Neural crest cell (in vitro differentiated cells): Measurements from ENCODE around the gene LMNA. TPM values are rescaled to one million over a fixed set of nuclear protein-coding genes. Genes with fewer than 3 reads are reported as not detected.
A peak's percentile ranks its signal among the peaks of the same experiment; 100 is the strongest.
"Not testable (repeated sequence)": the region's sequence is repeated elsewhere in the genome, so short reads cannot be mapped to it uniquely, and the experiment has no call there.

ENCODE experiments used
- DNase-seq: peaks from one replicate; pipeline ENCODE4 v3.0.0; 2021; ENCODE audit warnings: low read depth, mixed read lengths, low spot score
- H3K27ac Mint-ChIP-seq: one replicate; pipeline ENCODE4 v1.8.0; 2021; ENCODE audit warnings: mild to moderate bottlenecking, mixed read lengths; ENCODE audit not compliant: unreplicated experiment
- H3K27me3 Mint-ChIP-seq: 2 replicates; pipeline ENCODE4 v1.8.0; 2021; ENCODE audit warnings: low read depth, mild to moderate bottlenecking, mixed read lengths
- H3K36me3 Mint-ChIP-seq: 2 replicates; pipeline ENCODE4 v1.8.0; 2021; ENCODE audit warnings: low read depth, mild to moderate bottlenecking, mixed read lengths
- H3K4me1 Mint-ChIP-seq: 2 replicates; pipeline ENCODE4 v1.8.0; 2021; ENCODE audit warnings: mixed read lengths
- H3K4me3 Mint-ChIP-seq: one replicate; pipeline ENCODE4 v1.8.0; 2021; ENCODE audit warnings: mild to moderate bottlenecking, mixed read lengths
- H3K9me3 Mint-ChIP-seq: 2 replicates; pipeline ENCODE4 v1.8.0; 2021; ENCODE audit warnings: mixed read lengths
- CTCF ChIP-seq: fragments of 200-600 bp; sonication (generic); conservative IDR thresholded peaks from 2 replicates; pipeline ENCODE4 v1.5.0; 2021; ENCODE audit warnings: antibody characterized with exemption, mild to moderate bottlenecking
- total RNA-seq: library from RNA; stranded (reverse); gene quantifications from 2 replicates; pipeline ENCODE4 v1.2.1, GENCODE V29; 2021

LMNA gene
- total RNA-seq, 1 donor from 2014 or later: 51.0 TPM

GRCh38 chr1:156112276-156113137, 2.0 kb upstream of the LMNA start:
- no peak for DNase-seq

GRCh38 chr1:156113282-156113950, 1.1 kb upstream of the LMNA start:
- TF ChIP-seq CTCF: no peak
- DNase-seq: no peak
- peak overlapping the region; percentile 92 for H3K4me3 Mint-ChIP-seq
- no peak overlapping the region for H3K27ac Mint-ChIP-seq
- H3K9me3 Mint-ChIP-seq: no peaks in the 10 kb centered on the region
- peaks cover 55% of the 10 kb centered on the region for H3K4me1 Mint-ChIP-seq
- no peaks in the 10 kb centered on the region for H3K36me3 Mint-ChIP-seq
- peaks cover 17% of the 10 kb centered on the region for H3K27me3 Mint-ChIP-seq

More at GRCh38 chr1:156112276-156113137, 2.0 kb upstream of the LMNA start:
- Mint-ChIP-seq H3K27ac (no peak overlapping the region), H3K27me3 (peaks cover 17% of the 10 kb centered on the region), H3K4me3 (peak overlapping the region; percentile 67), H3K4me1 (peaks cover 56% of the 10 kb centered on the region), H3K36me3 (no peaks in the 10 kb centered on the region), H3K9me3 (no peaks in the 10 kb centered on the region)
- no peak for TF ChIP-seq CTCF

- TF ChIP-seq CTCF: no peak
- Mint-ChIP-seq H3K36me3 (no peaks in the 10 kb centered on the region), H3K4me3 (peak overlapping the region; percentile 92), H3K27ac (peak overlapping the region; percentile 50), H3K4me1 (peaks cover 53% of the 10 kb centered on the region), H3K27me3 (peaks cover 17% of the 10 kb centered on the region), H3K9me3 (no peaks in the 10 kb centered on the region)
- peak; percentile 18 for DNase-seq
Observed at GRCh38 chr1:156114919-156115513, 505 bp downstream of the LMNA start.

- no peak for DNase-seq
- Mint-ChIP-seq H3K27me3 (peaks cover 17% of the 10 kb centered on the region), H3K9me3 (no peaks in the 10 kb centered on the region), H3K4me3 (peak overlapping the region; percentile 92), H3K36me3 (no peaks in the 10 kb centered on the region), H3K4me1 (peaks cover 54% of the 10 kb centered on the region), H3K27ac (peak overlapping the region; percentile 50)
- no peak for TF ChIP-seq CTCF
Observed at GRCh38 chr1:156115514-156116374, 1.2 kb downstream of the LMNA start.

GRCh38 chr1:156116731-156117130, 2.2 kb downstream of the LMNA start:
- Mint-ChIP-seq H3K4me3 (peak overlapping the region; percentile 92), H3K4me1 (peaks cover 50% of the 10 kb centered on the region), H3K27me3 (peaks cover 17% of the 10 kb centered on the region), H3K27ac (peak overlapping the region; percentile 43)
- DNase-seq, H3K9me3 Mint-ChIP-seq, H3K36me3 Mint-ChIP-seq: not testable (repeated sequence)
